ENCODE data around the gene LRRC61. TPM values are rescaled to one million over a fixed set of nuclear protein-coding genes. Genes with fewer than 3 reads are reported as not detected.

LRRC61 gene
- total and polyA plus RNA-seq, 3 donors from 2014 or later: 16.7 to 35.4 (median 18.4) TPM

GRCh38 chr7:150369748-150370501 lies 46.8 kb downstream of the LRRC61 start:
- no peaks in the 10 kb centered on the region for H3K36me3 ChIP-seq (ENCODE audit: low read depth, missing control alignments)
- intact Hi-C loops (cut with DNase I; ENCODE audit: low total_unique reads): loop anchor here (5.0 kb wide), 1 partner anchor 37 kb away; a partner anchor contains a TSS
- H3K27me3 ChIP-seq: no peaks in the 10 kb centered on the region
- no peak for TF ChIP-seq POLR2A (IDR thresholded peaks at IDR 0.05)
- no peak for TF ChIP-seq CTCF (IDR thresholded peaks at IDR 0.05)
- WGBS, 2 donors: 29 to 33% methylated on average over 14 to 23 of the region's 23 CpGs
- peaks cover 19% of the 10 kb centered on the region for H3K4me1 ChIP-seq
- H3K4me3 ChIP-seq: peak overlapping the region in 1 of 2 donors; percentile 94
- H3K27ac ChIP-seq: peak overlapping the region; percentile 94 to 96
- no peak for DNase-seq
- no peaks in the 10 kb centered on the region for H3K9me3 ChIP-seq

- 52 to 53% methylated on average over 3 of the region's 3 CpGs for WGBS, 2 donors
- Histone ChIP-seq H3K27ac (no peak overlapping the region), H3K4me1 (peaks cover 19% of the 10 kb centered on the region), H3K9me3 (no peaks in the 10 kb centered on the region), H3K4me3 (no peak overlapping the region), H3K36me3 (ENCODE audit: low read depth, missing control alignments) (no peaks in the 10 kb centered on the region), H3K27me3 (no peaks in the 10 kb centered on the region)
- TF ChIP-seq CTCF (IDR thresholded peaks at IDR 0.05) (no peak), POLR2A (IDR thresholded peaks at IDR 0.05) (no peak)
- intact Hi-C loops (cut with DNase I; ENCODE audit: low total_unique reads): loop anchor here (5.0 kb wide), 1 partner anchor 37 kb away; a partner anchor contains a TSS
- DNase-seq: no peak
Measured at GRCh38 chr7:150370612-150371071, 47.5 kb downstream of the LRRC61 start.

- Histone ChIP-seq H3K27me3 (no peaks in the 10 kb centered on the region), H3K9me3 (no peaks in the 10 kb centered on the region), H3K27ac (no peak overlapping the region), H3K4me3 (peak overlapping the region; percentile 29 to 39), H3K4me1 (peaks cover 19% of the 10 kb centered on the region), H3K36me3 (ENCODE audit: low read depth, missing control alignments) (no peaks in the 10 kb centered on the region)
- intact Hi-C loops (cut with DNase I; ENCODE audit: low total_unique reads): loop anchor here (5.0 kb wide), 1 partner anchor 36 kb away; a partner anchor contains a TSS
- TF ChIP-seq POLR2A (IDR thresholded peaks at IDR 0.05) (no peak), CTCF (IDR thresholded peaks at IDR 0.05) (no peak)
- 69 to 77% methylated on average over 12 to 46 of the region's 48 CpGs for WGBS, 2 donors
- no peak for DNase-seq
Measured at GRCh38 chr7:150371131-150371995, 48.2 kb downstream of the LRRC61 start.

- WGBS, 2 donors: 77% methylated on average over 29 of the region's 30 CpGs; no CpG with 5 or more reads in 1 of the 2 donors
- TF ChIP-seq CTCF (IDR thresholded peaks at IDR 0.05) (no peak), POLR2A (IDR thresholded peaks at IDR 0.05) (no peak)
- no peaks in the 10 kb centered on the region for H3K36me3 ChIP-seq (ENCODE audit: low read depth, missing control alignments)
Measured at GRCh38 chr7:150371996-150372270, 48.8 kb downstream of the LRRC61 start.

More at GRCh38 chr7:150371996-150372270, 48.8 kb downstream of the LRRC61 start:
- Histone ChIP-seq H3K27me3 (no peaks in the 10 kb centered on the region), H3K27ac (no peak overlapping the region), H3K4me1 (peaks cover 19% of the 10 kb centered on the region), H3K9me3 (no peaks in the 10 kb centered on the region), H3K4me3 (peak overlapping the region; percentile 29 to 39)
- intact Hi-C loops (cut with DNase I; ENCODE audit: low total_unique reads): loop anchor here (5.0 kb wide), 1 partner anchor 35 kb away; a partner anchor contains a TSS
- no peak for DNase-seq
